HCT116 (cell line): ENCODE results near the gene PGPEP1. TPM values are rescaled to one million over a fixed set of nuclear protein-coding genes. Genes with fewer than 3 reads are reported as not detected.

ENCODE experiments used
- ATAC-seq: fragments of 200-7000 bp; cut with Tn5 transposase; 2 replicates; pipeline ENCODE4 v1.9.1; 2020; ENCODE audit warnings: mild to moderate bottlenecking, moderate library complexity
- BruUV-seq: library from RNA; stranded (reverse); fragments of 400-500 nt; replicated peaks from 2 replicates; lab custom pipeline; 2021; lab: Mats Ljungman, UMichigan
- CTCF ChIA-PET: fragments of 300-600 bp; sonication (Branson Sonifier 250); formaldehyde crosslinking; loops from one replicate; lab custom pipeline; 2021; ENCODE audit warnings: antibody characterized with exemption; lab: Charles Lee
- POLR2A ChIA-PET: fragments of 300-600, 350-600 bp; sonication (Branson Sonifier 250); formaldehyde crosslinking; loops from one replicate; lab custom pipeline; 2021; ENCODE audit warnings: antibody characterized with exemption; lab: Charles Lee
- RAD21 ChIA-PET, 2 experiments: fragments of 300-600 bp; sonication (Branson Sonifier 250); formaldehyde crosslinking; loops; one replicate each; lab custom pipeline; 2023; ENCODE audit warnings: low total read pairs in 2 of 2; ENCODE audit not compliant: uncharacterized antibody in 2 of 2, unreplicated experiment in 2 of 2, low non-redundant PET in 1 of 2; lab: Charles Lee
- DNase-seq: peaks from one replicate; pipeline ENCODE4 v3.0.0-alpha.2; 2010; ENCODE audit warnings: low read depth, low spot score
- H2AFZ ChIP-seq: fragments of 200-600 bp; shearing (Covaris generic), sonication (generic); 2 replicates; pipeline ENCODE4 v1.6.1; 2017; ENCODE audit warnings: low read depth, mixed run types, mixed read lengths, antibody characterized with exemption, low read length; ENCODE audit not compliant: poor library complexity, severe bottlenecking
- H3K27ac ChIP-seq: 2 replicates; pipeline ENCODE4 v1.5.1; 2012; ENCODE audit warnings: low read depth, low read length
- H3K27me3 ChIP-seq: fragments of 200-600 bp; sonication (generic); 2 replicates; pipeline ENCODE4 v1.6.1; 2016; ENCODE audit warnings: mixed run types, low read length, mixed read lengths; ENCODE audit not compliant: insufficient read depth
- H3K36me3 ChIP-seq, 2 experiments: fragments of 200-500 bp in 1 of 2; fragments of 200-600 bp in 1 of 2; sonication (Bioruptor generic) in 1 of 2; sonication (generic) in 1 of 2; 2 replicates each; pipeline versions ENCODE4 v1.5.1 to v1.6.1; 2014 to 2016; ENCODE audit warnings: low read length in 2 of 2, inconsistent platforms in 1 of 2, mixed read lengths in 1 of 2, mixed run types in 1 of 2; ENCODE audit not compliant: insufficient read depth in 2 of 2, control insufficient read depth in 1 of 2
- H3K4me1 ChIP-seq, 2 experiments: fragments of 200-600 bp in 1 of 2; sonication (generic) in 1 of 2; 2 replicates each; pipeline versions ENCODE4 v1.5.1 to v1.6.1; 2012 to 2017; ENCODE audit warnings: low read length in 2 of 2, inconsistent platforms in 1 of 2, mild to moderate bottlenecking in 1 of 2, mixed read lengths in 1 of 2, mixed run types in 1 of 2, moderate library complexity in 1 of 2; ENCODE audit not compliant: insufficient read depth in 2 of 2, control insufficient read depth in 1 of 2
- H3K4me2 ChIP-seq: fragments of 200-600 bp; sonication (generic); 2 replicates; pipeline ENCODE4 v1.6.1; 2017; ENCODE audit warnings: mixed run types, low read length, mixed read lengths
- H3K4me3 ChIP-seq, 2 experiments: fragments of 200-600 bp in 1 of 2; sonication (generic) in 1 of 2; replicated peaks in 1 of 2; 2 replicates each; pipeline ENCODE4 v1.5.1; 2011 to 2016; ENCODE audit warnings: low read length in 2 of 2, control low read depth in 1 of 2, low read depth in 1 of 2, mild to moderate bottlenecking in 1 of 2, mixed read lengths in 1 of 2, mixed run types in 1 of 2
- H3K79me2 ChIP-seq: fragments of 200-600 bp; sonication (generic); 2 replicates; pipeline ENCODE4 v1.6.1; 2017; ENCODE audit warnings: mild to moderate bottlenecking, mixed run types, low read length, moderate library complexity, mixed read lengths; ENCODE audit not compliant: insufficient read depth
- H3K9ac ChIP-seq: fragments of 200-600 bp; sonication (generic); 2 replicates; pipeline ENCODE4 v1.6.1; 2016; ENCODE audit warnings: low read length, mixed read lengths
- H3K9me2 ChIP-seq: fragments of 200-600 bp; sonication (generic), shearing (Covaris generic); 2 replicates; pipeline ENCODE4 v1.6.1; 2017; ENCODE audit warnings: mixed run types, mild to moderate bottlenecking, moderate library complexity; ENCODE audit not compliant: insufficient read depth
- H3K9me3 ChIP-seq, 2 experiments: fragments of 200-500 bp in 1 of 2; fragments of 200-600 bp in 1 of 2; sonication (Bioruptor generic) in 1 of 2; sonication (generic) in 1 of 2; 2 replicates each; pipeline ENCODE4 v1.6.1; 2014 to 2017; ENCODE audit warnings: low read length in 2 of 2, mixed read lengths in 2 of 2, inconsistent platforms in 1 of 2, low read depth in 1 of 2, mild to moderate bottlenecking in 1 of 2, mixed run types in 1 of 2, moderate library complexity in 1 of 2; ENCODE audit not compliant: control insufficient read depth in 1 of 2, insufficient read depth in 1 of 2
- H4K20me1 ChIP-seq: fragments of 200-600 bp; sonication (generic), shearing (Covaris generic); 2 replicates; pipeline ENCODE4 v1.6.1; 2017; ENCODE audit warnings: mixed run types, mild to moderate bottlenecking, moderate library complexity; ENCODE audit not compliant: insufficient read depth
- ATF3 ChIP-seq: IDR thresholded peaks from 2 replicates; pipeline ENCODE4 v1.6.1; 2012
- CEBPB ChIP-seq: IDR thresholded peaks from 2 replicates; pipeline ENCODE4 v1.6.1; 2012; ENCODE audit warnings: low read depth
- CTCF ChIP-seq, 3 experiments: fragments of 200-600 bp in 1 of 3; sonication (generic) in 1 of 3; IDR thresholded peaks in 2 of 3; conservative IDR thresholded peaks in 1 of 3; 2 replicates each; pipeline ENCODE4 v1.5.1; 2012 to 2017; ENCODE audit warnings: low read depth in 2 of 3, low read length in 2 of 3, antibody characterized with exemption in 1 of 3, borderline replicate concordance in 1 of 3, control low read depth in 1 of 3, mild to moderate bottlenecking in 1 of 3, mixed read lengths in 1 of 3, mixed run types in 1 of 3, moderate library complexity in 1 of 3; ENCODE audit not compliant: insufficient read depth in 1 of 3
- EGR1 ChIP-seq: IDR thresholded peaks from 2 replicates; pipeline ENCODE4 v1.6.1; 2012; ENCODE audit warnings: low read depth
- EZH2phosphoT487 ChIP-seq: fragments of 200-600 bp; IDR thresholded peaks from 2 replicates; pipeline ENCODE4 v1.6.1; 2018; ENCODE audit warnings: antibody characterized with exemption, borderline replicate concordance
- MAX ChIP-seq: IDR thresholded peaks from 2 replicates; pipeline ENCODE4 v1.6.1; 2012
- POLR2A ChIP-seq: IDR thresholded peaks from 2 replicates; pipeline ENCODE4 v1.7.0; 2011; ENCODE audit warnings: borderline replicate concordance; ENCODE audit not compliant: insufficient read depth, insufficient read length; ENCODE audit errors: extremely low read depth
- POLR2AphosphoS5 ChIP-seq: IDR thresholded peaks from 2 replicates; pipeline ENCODE4 v1.6.1; 2011; ENCODE audit warnings: mild to moderate bottlenecking, low read depth, low read length, moderate library complexity
- REST ChIP-seq: IDR thresholded peaks from 2 replicates; pipeline ENCODE4 v1.6.1; 2012; ENCODE audit warnings: low read depth
- SP1 ChIP-seq: IDR thresholded peaks from 2 replicates; pipeline ENCODE4 v1.6.1; 2012; ENCODE audit warnings: low read depth
- intact Hi-C: fragments of 100-400 bp; cut with micrococcal nuclease; formaldehyde crosslinking; loops from 2 replicates; pipeline ENCODE4 v1.10.0; 2022
- total RNA-seq: library from RNA; stranded (reverse); gene quantifications from one replicate; pipeline ENCODE4 v1.2.1, GENCODE V29; 2021; ENCODE audit not compliant: unreplicated experiment

The PGPEP1 gene
- total RNA-seq, 1 experiment from 2014 or later, result 30.9 TPM

GRCh38 chr19:18292462-18292809 is 48.0 kb upstream of the PGPEP1 start:
- intact Hi-C loops, result no loop called here
- Histone ChIP-seq H2AFZ (no peak overlapping the region), H3K27ac (peak overlapping the region; percentile 94), H3K36me3 (no peaks in the 10 kb centered on the region), H3K27me3 (no peaks in the 10 kb centered on the region), H3K9ac (peak overlapping the region; percentile 86), H3K9me3 (no peaks in the 10 kb centered on the region), H3K79me2 (no peaks in the 10 kb centered on the region), H4K20me1 (no peaks in the 10 kb centered on the region), H3K9me2 (no peaks in the 10 kb centered on the region), H3K4me2 (peak overlapping the region; percentile 98), H3K4me3 (peak overlapping the region; percentile 49 to 74), H3K4me1 (peaks cover 28 to 58% of the 10 kb centered on the region in 2 experiments)
- TF ChIP-seq EGR1 (peak; percentile 26; the same call in 1 of the 2 replicates), ATF3 (no peak), POLR2AphosphoS5 (peak; percentile 31), EZH2phosphoT487 (no peak)
- TSS peak; percentile 62 for BruUV-seq
- DNase-seq (no peak), ATAC-seq (peak; percentile 23)
- CTCF ChIA-PET, result interaction anchor here (0.9 to 3.1 kb wide), 5 partner anchors 10 to 36 kb away, joined by 3 to 28 read pairs (median 7); partner anchors contain the start of gene JUND
- POLR2A ChIA-PET, result interaction anchor here (0.6 to 4.4 kb wide), 13 partner anchors 9 to 645 kb away, joined by 3 to 138 read pairs (median 4); partner anchors contain the start of genes GDF15, JUND and LSM4
- RAD21 ChIA-PET, result interaction anchor here (0.6 to 1.5 kb wide), 5 partner anchors 9 to 77 kb away, joined by 3 to 10 read pairs (median 6); partner anchors contain the start of genes IQCN (in 1 of the 2) and JUND (in 1 of the 2)

- no TSS peak for BruUV-seq
- H4K20me1 ChIP-seq, result no peaks in the 10 kb centered on the region
- no peak overlapping the region for H2AFZ ChIP-seq
- H3K27ac ChIP-seq, result peak overlapping the region; percentile 94
- H3K9me2 ChIP-seq, result no peaks in the 10 kb centered on the region
- POLR2A ChIA-PET, result interaction anchor here (0.6 to 4.4 kb wide), 14 partner anchors 9 to 644 kb away, joined by 3 to 138 read pairs (median 4); partner anchors contain the start of genes GDF15, JUND and LSM4
- CTCF ChIA-PET, result interaction anchor here (0.8 to 3.1 kb wide), 5 partner anchors 10 to 36 kb away, joined by 4 to 28 read pairs (median 7); partner anchors contain the start of genes IQCN and JUND
- H3K27me3 ChIP-seq, result no peaks in the 10 kb centered on the region
- H3K4me2 ChIP-seq, result peak overlapping the region; percentile 98
- RAD21 ChIA-PET, result interaction anchor here (0.6 to 1.5 kb wide), 7 partner anchors 9 to 87 kb away, joined by 3 to 10 read pairs (median 5); partner anchors contain the start of genes IQCN (in 1 of the 2) and JUND (in 1 of the 2)
- peak overlapping the region; percentile 86 for H3K9ac ChIP-seq
- H3K4me3 ChIP-seq, result peak overlapping the region; percentile 49 to 74
- H3K36me3 ChIP-seq, result no peaks in the 10 kb centered on the region
- peaks cover 28 to 64% of the 10 kb centered on the region in 2 experiments for H3K4me1 ChIP-seq
- H3K79me2 ChIP-seq, result no peaks in the 10 kb centered on the region
- peak; percentile 70 for ATAC-seq
- intact Hi-C loops, result no loop called here
- peak; percentile 73 for DNase-seq
- H3K9me3 ChIP-seq, result no peaks in the 10 kb centered on the region
- TF ChIP-seq POLR2A, result no peak
- TF ChIP-seq MAX, result peak; percentile 55
- TF ChIP-seq CTCF (IDR thresholded peaks at IDR 0.05 in 2 of 3, conservative IDR thresholded peaks at IDR 0.05 in 1 of 3; ENCODE audit: borderline replicate concordance in 1 of 3, insufficient read depth in 1 of 3, low read depth in 2 of 3, low read length in 2 of 3), result 0 out of 6 replicates have a peak, but pooled peaks of 1 of the 3 experiments have one; percentile 16
- TF ChIP-seq SP1, result peak; percentile 50
- TF ChIP-seq REST, result no peak
- no peak for TF ChIP-seq CEBPB
- TF ChIP-seq POLR2AphosphoS5, result peak; percentile 64
Measured at GRCh38 chr19:18292810-18293641, 47.4 kb upstream of the PGPEP1 start.
